Suprapubic skin (tissue), 4 donors: ENCODE measurements around the gene SHROOM3. TPM values are rescaled to one million over a fixed set of nuclear protein-coding genes. Genes with fewer than 3 reads are reported as not detected.

Source experiments
- DNase-seq, 2 donors: peaks; one replicate each; pipeline ENCODE4 v3.0.0-alpha.2; 2019; ENCODE audit warnings: low spot score in 2 of 2
- H3K27ac ChIP-seq: fragments of 200-600 bp; sonication (generic); one replicate; pipeline ENCODE4 v1.5.1; 2019
- H3K27me3 ChIP-seq: fragments of 200-600 bp; sonication (generic); one replicate; pipeline ENCODE4 v1.5.1; 2019
- H3K36me3 ChIP-seq: fragments of 200-600 bp; sonication (generic); one replicate; pipeline ENCODE4 v1.5.1; 2019
- H3K4me1 ChIP-seq: fragments of 200-600 bp; sonication (generic); one replicate; pipeline ENCODE4 v1.5.1; 2019
- H3K4me3 ChIP-seq: fragments of 200-600 bp; sonication (generic); one replicate; pipeline ENCODE4 v1.5.1; 2019; ENCODE audit warnings: mild to moderate bottlenecking
- H3K9me3 ChIP-seq: fragments of 200-600 bp; sonication (generic); one replicate; pipeline ENCODE4 v1.5.1; 2019
- EP300 ChIP-seq: sonication (generic); formaldehyde crosslinking; IDR thresholded peaks from one replicate; pipeline ENCODE4 v1.6.1; 2017; ENCODE audit warnings: antibody characterized with exemption
- POLR2A ChIP-seq, 2 donors: fragments of 450-650 bp; IDR thresholded peaks; one replicate each; pipeline ENCODE4 v1.6.1; 2017; ENCODE audit warnings: antibody characterized with exemption in 2 of 2, mild to moderate bottlenecking in 2 of 2, moderate library complexity in 2 of 2
- POLR2AphosphoS5 ChIP-seq, 3 donors: sonication (generic); formaldehyde crosslinking; IDR thresholded peaks; one replicate each; pipeline ENCODE4 v1.6.1; 2017; ENCODE audit warnings: antibody characterized with exemption in 3 of 3
- WGBS: methylation state at CpG from one replicate; pipeline ENCODE4 v1.1.5; 2018; 5-methylcytosine and 5-hydroxymethylcytosine counted together
- total RNA-seq, 4 donors: library from RNA; depleted of rRNA; stranded (reverse); fragments of >200 nt; gene quantifications; one replicate each; pipeline ENCODE4 v1.1.0, GENCODE V29; 2016
- TF ChIP-seq, protein P1 (sequence below), 2 donors: fragments of 200-600 bp in 1 of 2; fragments of 450-650 bp in 1 of 2; sonication (generic) in 1 of 2; IDR thresholded peaks; one replicate each; pipeline ENCODE4 v1.5.1; 2016 to 2019; ENCODE audit warnings: antibody characterized with exemption in 2 of 2, mild to moderate bottlenecking in 1 of 2, moderate library complexity in 1 of 2

Gene SHROOM3
- total RNA-seq, 4 donors from 2014 or later, result 25.7 to 41.4 (median 29.8) TPM

DNA sequence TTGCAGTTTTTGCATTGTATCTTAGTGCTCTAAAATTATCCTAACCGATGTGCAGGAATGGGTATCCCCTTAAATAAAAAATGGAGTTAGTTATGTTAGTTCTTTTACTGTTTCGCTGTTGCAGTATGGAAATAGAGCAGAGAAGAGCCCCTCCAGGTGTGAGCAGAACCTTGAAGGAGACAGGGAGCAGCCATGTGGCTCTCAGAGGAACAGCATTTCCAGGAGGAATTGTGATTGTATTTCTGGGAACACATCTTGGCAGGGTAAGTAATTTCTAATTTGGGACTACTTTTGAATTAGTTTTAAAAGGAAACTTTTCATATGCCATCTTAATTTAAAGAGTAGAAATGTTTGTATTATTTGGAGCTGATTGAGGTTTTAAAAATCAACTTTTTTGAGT lies 8.8 kb upstream of the SHROOM3 start:
- H3K27me3 ChIP-seq, result no peaks in the 10 kb centered on the region
- no peaks in the 10 kb centered on the region for H3K36me3 ChIP-seq
- H3K4me3 ChIP-seq, result no peak overlapping the region
- H3K4me1 ChIP-seq, result peaks cover 4% of the 10 kb centered on the region
- no peak overlapping the region for H3K27ac ChIP-seq
- 71% methylated on average over 2 of the region's 2 CpGs for WGBS
- no peaks in the 10 kb centered on the region for H3K9me3 ChIP-seq
- DNase-seq, result no peak
- TF ChIP-seq POLR2AphosphoS5 (IDR thresholded peaks at IDR 0.05), result no peak

DNA sequence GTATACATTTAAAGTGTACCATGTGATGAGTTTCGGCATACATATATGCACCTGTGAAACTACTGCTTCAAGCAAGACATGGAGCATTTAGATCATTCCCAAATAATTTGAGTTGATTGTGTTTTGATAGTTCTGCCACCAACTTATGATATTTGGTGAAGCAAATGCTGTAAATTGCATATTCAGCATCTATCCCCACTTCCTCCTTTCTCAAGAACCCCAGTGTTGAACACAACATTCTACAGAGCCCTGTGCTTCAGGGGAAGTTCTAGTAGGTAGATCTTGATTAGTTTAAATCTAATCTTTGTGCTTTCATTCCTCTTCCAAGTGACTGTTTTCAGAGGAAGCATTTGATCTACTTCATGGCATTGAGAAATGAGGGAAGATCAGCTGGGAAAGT lies 5.4 kb upstream of the SHROOM3 start:
- Histone ChIP-seq H3K36me3 (no peaks in the 10 kb centered on the region), H3K9me3 (no peaks in the 10 kb centered on the region), H3K4me1 (peaks cover 2% of the 10 kb centered on the region), H3K27me3 (no peaks in the 10 kb centered on the region), H3K4me3 (no peak overlapping the region), H3K27ac (no peak overlapping the region)
- DNase-seq, result no peak
- WGBS, result 95% methylated on average over 1 of the region's 1 CpG
- no peak for TF ChIP-seq POLR2A (IDR thresholded peaks at IDR 0.05)
- TF ChIP-seq, protein P1, sequence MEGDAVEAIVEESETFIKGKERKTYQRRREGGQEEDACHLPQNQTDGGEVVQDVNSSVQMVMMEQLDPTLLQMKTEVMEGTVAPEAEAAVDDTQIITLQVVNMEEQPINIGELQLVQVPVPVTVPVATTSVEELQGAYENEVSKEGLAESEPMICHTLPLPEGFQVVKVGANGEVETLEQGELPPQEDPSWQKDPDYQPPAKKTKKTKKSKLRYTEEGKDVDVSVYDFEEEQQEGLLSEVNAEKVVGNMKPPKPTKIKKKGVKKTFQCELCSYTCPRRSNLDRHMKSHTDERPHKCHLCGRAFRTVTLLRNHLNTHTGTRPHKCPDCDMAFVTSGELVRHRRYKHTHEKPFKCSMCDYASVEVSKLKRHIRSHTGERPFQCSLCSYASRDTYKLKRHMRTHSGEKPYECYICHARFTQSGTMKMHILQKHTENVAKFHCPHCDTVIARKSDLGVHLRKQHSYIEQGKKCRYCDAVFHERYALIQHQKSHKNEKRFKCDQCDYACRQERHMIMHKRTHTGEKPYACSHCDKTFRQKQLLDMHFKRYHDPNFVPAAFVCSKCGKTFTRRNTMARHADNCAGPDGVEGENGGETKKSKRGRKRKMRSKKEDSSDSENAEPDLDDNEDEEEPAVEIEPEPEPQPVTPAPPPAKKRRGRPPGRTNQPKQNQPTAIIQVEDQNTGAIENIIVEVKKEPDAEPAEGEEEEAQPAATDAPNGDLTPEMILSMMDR (IDR thresholded peaks at IDR 0.05), result no peak
- TF ChIP-seq EP300, result no peak
- no peak for TF ChIP-seq POLR2AphosphoS5 (IDR thresholded peaks at IDR 0.05)

DNA sequence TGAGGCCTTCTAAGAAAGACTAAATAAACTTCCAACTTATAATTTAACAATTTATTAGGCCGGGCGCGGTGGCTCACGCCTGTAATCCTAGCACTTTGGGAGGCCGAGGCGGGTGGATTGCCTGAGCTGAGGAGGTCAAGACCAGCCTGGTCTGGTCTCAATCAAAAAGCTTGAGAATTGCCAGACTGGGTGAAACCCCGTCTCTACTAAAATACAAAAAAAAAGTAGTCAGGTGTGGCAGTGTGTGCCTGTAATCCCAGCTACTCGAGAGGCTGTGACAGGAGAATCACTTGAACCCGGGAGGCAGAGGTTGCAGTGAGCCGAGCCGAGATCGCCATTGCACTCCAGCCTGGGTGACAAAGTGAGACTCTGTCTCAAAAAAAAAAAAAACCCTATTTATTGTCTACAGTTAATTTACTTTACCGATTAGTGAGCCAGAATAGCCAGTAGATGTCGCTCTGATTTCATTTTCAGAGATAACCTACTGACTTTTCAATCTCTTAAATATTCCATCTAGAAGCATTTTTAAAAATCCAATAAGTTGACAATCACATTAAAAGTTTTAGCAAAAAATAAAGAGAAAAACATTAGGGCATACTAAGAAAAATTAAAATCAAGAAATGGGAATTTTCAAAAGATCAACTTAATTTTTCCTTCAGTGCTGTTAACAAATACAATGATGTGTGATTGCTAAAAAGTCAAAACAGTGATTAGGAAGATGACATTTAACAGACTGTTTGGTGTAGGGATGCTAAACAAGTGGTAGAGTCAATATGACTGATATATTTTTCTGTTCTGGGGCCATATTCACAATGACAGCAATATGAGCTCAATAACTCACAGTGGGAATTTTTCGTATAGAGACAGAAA lies 4.3 kb upstream of the SHROOM3 start:
- 38% methylated on average over 15 of the region's 15 CpGs for WGBS
- TF ChIP-seq POLR2AphosphoS5 (IDR thresholded peaks at IDR 0.05) (no peak), POLR2A (IDR thresholded peaks at IDR 0.05) (no peak)
- TF ChIP-seq, protein P1 (IDR thresholded peaks at IDR 0.05), result peak in 1 of 2 donors; percentile 41
- Histone ChIP-seq H3K9me3 (no peaks in the 10 kb centered on the region), H3K27ac (no peak overlapping the region), H3K36me3 (no peaks in the 10 kb centered on the region), H3K4me3 (no peak overlapping the region), H3K4me1 (peaks cover 14% of the 10 kb centered on the region), H3K27me3 (no peaks in the 10 kb centered on the region)
- no peak for DNase-seq

DNA sequence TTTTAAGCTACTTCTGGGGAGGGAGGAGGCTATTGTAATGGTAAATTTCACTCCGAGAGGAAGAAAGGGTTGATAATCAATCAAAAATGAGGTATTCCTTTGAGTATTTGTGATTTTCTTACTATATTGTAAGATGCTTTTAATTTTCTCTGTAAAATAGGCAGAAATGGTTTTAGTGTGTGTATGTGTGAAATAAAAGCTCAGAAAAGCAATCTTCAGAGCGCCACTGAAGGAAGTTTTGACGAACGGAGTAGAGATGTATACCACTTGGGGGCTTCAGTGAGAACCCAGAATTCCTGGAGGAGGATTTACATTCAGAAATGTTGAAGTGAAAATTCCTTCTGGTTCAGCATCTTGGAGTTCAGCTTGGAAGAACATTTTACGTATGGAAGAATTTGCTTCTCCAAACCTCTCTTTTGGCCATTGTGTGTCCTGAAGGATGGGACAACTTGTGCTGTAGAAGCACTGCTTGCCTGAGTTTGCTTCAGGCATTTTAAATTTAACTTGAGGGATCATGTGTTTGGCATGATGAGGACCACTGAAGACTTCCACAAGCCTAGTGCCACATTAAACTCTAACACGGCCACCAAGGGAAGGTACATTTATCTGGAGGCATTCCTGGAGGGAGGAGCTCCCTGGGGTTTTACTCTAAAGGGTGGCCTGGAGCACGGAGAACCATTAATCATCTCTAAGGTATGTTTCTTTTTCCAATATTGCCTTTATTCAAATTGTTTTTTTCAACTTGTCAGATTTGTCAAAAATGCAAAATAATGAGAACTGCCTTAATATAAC lies 695 bp downstream of the SHROOM3 start:
- WGBS, result 35% methylated on average over 7 of the region's 7 CpGs
- Histone ChIP-seq H3K9me3 (no peaks in the 10 kb centered on the region), H3K27me3 (no peaks in the 10 kb centered on the region), H3K27ac (peak overlapping the region; percentile 67), H3K4me1 (peaks cover 17% of the 10 kb centered on the region), H3K4me3 (peak overlapping the region; percentile 34), H3K36me3 (no peaks in the 10 kb centered on the region)
- no peak for TF ChIP-seq POLR2A (IDR thresholded peaks at IDR 0.05)
- TF ChIP-seq, protein P1 (IDR thresholded peaks at IDR 0.05), result no peak
- no peak for TF ChIP-seq EP300
- no peak for TF ChIP-seq POLR2AphosphoS5 (IDR thresholded peaks at IDR 0.05)
- no peak for DNase-seq

DNA sequence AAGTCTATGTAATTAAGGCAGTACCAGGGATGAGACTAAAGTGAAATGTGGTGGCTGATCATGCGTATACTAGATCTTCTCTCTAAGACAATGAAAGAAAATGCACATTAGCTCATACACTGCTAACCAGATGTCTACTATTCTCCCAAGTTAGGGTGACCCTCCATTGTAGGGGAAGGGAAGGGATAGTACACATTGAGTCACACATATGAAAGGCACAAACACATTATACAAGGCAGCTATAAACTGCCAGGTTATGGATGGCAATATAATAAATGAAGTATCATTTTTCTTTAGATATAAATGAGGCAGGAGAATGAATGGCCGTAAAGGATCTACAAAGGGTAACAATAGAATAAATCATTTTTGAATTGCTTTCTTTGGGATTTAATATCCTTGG lies 4.5 kb downstream of the SHROOM3 start:
- H3K27ac ChIP-seq, result no peak overlapping the region
- no peaks in the 10 kb centered on the region for H3K27me3 ChIP-seq
- H3K4me3 ChIP-seq, result no peak overlapping the region
- WGBS, result 95% methylated on average over 2 of the region's 2 CpGs
- no peak for DNase-seq
- peaks cover 16% of the 10 kb centered on the region for H3K4me1 ChIP-seq
- TF ChIP-seq EP300 (no peak), POLR2AphosphoS5 (IDR thresholded peaks at IDR 0.05) (no peak)
- TF ChIP-seq, protein P1 (IDR thresholded peaks at IDR 0.05), result no peak
- H3K36me3 ChIP-seq, result no peaks in the 10 kb centered on the region
- no peaks in the 10 kb centered on the region for H3K9me3 ChIP-seq
